Fibroblast of skin of back (primary cell): ENCODE results near the gene TPCN2.
A peak's percentile ranks its signal among the peaks of the same experiment; 100 is the strongest.
"Not testable (repeated sequence)": the region's sequence is repeated elsewhere in the genome, so short reads cannot be mapped to it uniquely, and the experiment has no call there.

Experiments
- DNase-seq: peaks from one replicate; pipeline ENCODE4 v3.0.0-alpha.2; 2013

Gene TPCN2

GRCh38 chr11:69076129-69076791 lies 27.5 kb downstream of the TPCN2 start:
- DNase-seq, result peak; percentile 9

GRCh38 chr11:69076977-69077376 lies 28.2 kb downstream of the TPCN2 start:
- not testable (repeated sequence) for DNase-seq

GRCh38 chr11:69078508-69078907 lies 29.8 kb downstream of the TPCN2 start:
- no peak for DNase-seq

GRCh38 chr11:69078930-69079605 lies 30.3 kb downstream of the TPCN2 start:
- DNase-seq, result no peak

- DNase-seq, result no peak
These were observed 31.0 kb downstream of the TPCN2 start for GRCh38 chr11:69079661-69080256.

GRCh38 chr11:69080257-69080995 lies 31.7 kb downstream of the TPCN2 start:
- DNase-seq, result peak; percentile 70

- DNase-seq, result no peak
These were observed 32.4 kb downstream of the TPCN2 start for GRCh38 chr11:69081180-69081579.

GRCh38 chr11:69083531-69084247 lies 35.0 kb downstream of the TPCN2 start:
- no peak for DNase-seq

GRCh38 chr11:69084371-69084770 lies 35.6 kb downstream of the TPCN2 start:
- DNase-seq, result no peak

- no peak for DNase-seq
These were observed 36.9 kb downstream of the TPCN2 start for GRCh38 chr11:69085490-69086095.

GRCh38 chr11:69086152-69087132 lies 37.7 kb downstream of the TPCN2 start:
- DNase-seq, result peak; percentile 11

- DNase-seq, result no peak
These were observed 38.4 kb downstream of the TPCN2 start for GRCh38 chr11:69087133-69087524.

- no peak for DNase-seq
These were observed 39.1 kb downstream of the TPCN2 start for GRCh38 chr11:69087811-69088210.

- peak; percentile 75 for DNase-seq
These were observed 40.0 kb downstream of the TPCN2 start for GRCh38 chr11:69088676-69089146.

GRCh38 chr11:69089258-69089657 lies 40.5 kb downstream of the TPCN2 start:
- peak; percentile 90 for DNase-seq

- no peak for DNase-seq
These were observed 43.0 kb downstream of the TPCN2 start for GRCh38 chr11:69091638-69092165.

GRCh38 chr11:69092263-69092662 lies 43.5 kb downstream of the TPCN2 start:
- DNase-seq, result no peak

- DNase-seq, result no peak
These were observed 44.4 kb downstream of the TPCN2 start for GRCh38 chr11:69093106-69093505.

GRCh38 chr11:69094111-69094914 lies 45.6 kb downstream of the TPCN2 start:
- no peak for DNase-seq

GRCh38 chr11:69094915-69095290 lies 46.2 kb downstream of the TPCN2 start:
- no peak for DNase-seq
